G401.6 (cell line): ENCODE measurements around the gene NR6A1.

Experiments used
- FAIRE-seq: peaks from 2 replicates; lab custom pipeline; 2012; peaks lifted over from hg19 to GRCh38; lab: Jason Lieb, UNC

NR6A1 gene

GRCh38 chr9:124723352-124723751 is 47.8 kb downstream of the NR6A1 start:
- FAIRE-seq, result no peak

GRCh38 chr9:124721109-124721906 is 49.8 kb downstream of the NR6A1 start:
- no peak for FAIRE-seq

GRCh38 chr9:124720429-124721108 is 50.5 kb downstream of the NR6A1 start:
- FAIRE-seq, result no peak

GRCh38 chr9:124718928-124719327 is 52.2 kb downstream of the NR6A1 start:
- FAIRE-seq, result no peak

GRCh38 chr9:124717597-124717996 is 53.5 kb downstream of the NR6A1 start:
- FAIRE-seq, result no peak

GRCh38 chr9:124716808-124717207 is 54.3 kb downstream of the NR6A1 start:
- no peak for FAIRE-seq

- FAIRE-seq, result no peak
These were observed 60.3 kb downstream of the NR6A1 start for GRCh38 chr9:124710766-124711165.

GRCh38 chr9:124709292-124709690 is 61.8 kb downstream of the NR6A1 start:
- no peak for FAIRE-seq

GRCh38 chr9:124708633-124709291 is 62.3 kb downstream of the NR6A1 start:
- FAIRE-seq, result no peak

- no peak for FAIRE-seq
These were observed 63.0 kb downstream of the NR6A1 start for GRCh38 chr9:124708074-124708473.

GRCh38 chr9:124707666-124708065 is 63.4 kb downstream of the NR6A1 start:
- FAIRE-seq, result no peak

GRCh38 chr9:124706685-124707084 is 64.4 kb downstream of the NR6A1 start:
- FAIRE-seq, result no peak

- no peak for FAIRE-seq
These were observed 71.5 kb downstream of the NR6A1 start for GRCh38 chr9:124699575-124699974.

- FAIRE-seq, result no peak
These were observed 72.8 kb downstream of the NR6A1 start for GRCh38 chr9:124698265-124698664.

GRCh38 chr9:124697326-124698200 is 73.5 kb downstream of the NR6A1 start:
- peak; percentile 59 for FAIRE-seq

GRCh38 chr9:124696101-124696500 is 75.0 kb downstream of the NR6A1 start:
- no peak for FAIRE-seq

- FAIRE-seq, result peak; percentile 60
These were observed 75.7 kb downstream of the NR6A1 start for GRCh38 chr9:124695280-124695890.

GRCh38 chr9:124694414-124695279 is 76.5 kb downstream of the NR6A1 start:
- peak; percentile 6 for FAIRE-seq

GRCh38 chr9:124693403-124693802 is 77.7 kb downstream of the NR6A1 start:
- FAIRE-seq, result no peak

- FAIRE-seq, result no peak
These were observed 82.7 kb downstream of the NR6A1 start for GRCh38 chr9:124688238-124688904.
